GM19099 (cell line): Measurements from ENCODE around the gene CDCA5.

Experiments used
- POLR2A ChIP-seq: IDR thresholded peaks from 3 replicates; pipeline ENCODE4 v1.6.1; 2011; ENCODE audit warnings: low read depth; ENCODE audit not compliant: insufficient read length; ENCODE audit errors: extremely low read depth

CDCA5 gene

GRCh38 chr11:65078786-65079342 lies 5.0 kb downstream of the CDCA5 start:
- TF ChIP-seq POLR2A = no peak

GRCh38 chr11:65078151-65078550 lies 5.7 kb downstream of the CDCA5 start:
- TF ChIP-seq POLR2A = no peak

- TF ChIP-seq POLR2A = no peak
These were observed 6.4 kb downstream of the CDCA5 start for GRCh38 chr11:65077451-65077850.

- no peak for TF ChIP-seq POLR2A
These were observed 11.2 kb downstream of the CDCA5 start for GRCh38 chr11:65072631-65072966.

GRCh38 chr11:65071907-65072630 lies 11.8 kb downstream of the CDCA5 start:
- TF ChIP-seq POLR2A = no peak

- TF ChIP-seq POLR2A = no peak
These were observed 14.6 kb downstream of the CDCA5 start for GRCh38 chr11:65069217-65069616.

GRCh38 chr11:65067446-65067845 lies 16.4 kb downstream of the CDCA5 start:
- no peak for TF ChIP-seq POLR2A

GRCh38 chr11:65066805-65067291 lies 17.0 kb downstream of the CDCA5 start:
- no peak for TF ChIP-seq POLR2A

GRCh38 chr11:65066315-65066714 lies 17.5 kb downstream of the CDCA5 start:
- no peak for TF ChIP-seq POLR2A

GRCh38 chr11:65065851-65066250 lies 18.0 kb downstream of the CDCA5 start:
- no peak for TF ChIP-seq POLR2A

- no peak for TF ChIP-seq POLR2A
These were observed 19.0 kb downstream of the CDCA5 start for GRCh38 chr11:65064847-65065240.

- TF ChIP-seq POLR2A = no peak
These were observed 20.3 kb downstream of the CDCA5 start for GRCh38 chr11:65063532-65063931.

GRCh38 chr11:65060913-65061408 lies 22.9 kb downstream of the CDCA5 start:
- no peak for TF ChIP-seq POLR2A

- no peak for TF ChIP-seq POLR2A
These were observed 23.6 kb downstream of the CDCA5 start for GRCh38 chr11:65059959-65060824.

- TF ChIP-seq POLR2A = no peak
These were observed 24.3 kb downstream of the CDCA5 start for GRCh38 chr11:65059523-65059922.
